WI38 (cell line): Measurements from ENCODE around the gene TEAD1.

Source experiments
- H3K4me3 ChIP-seq: 2 replicates; pipeline ENCODE4 v1.5.1; 2011; ENCODE audit warnings: low read depth, mild to moderate bottlenecking, control low read depth, low read length
- CTCF ChIP-seq: IDR thresholded peaks from 2 replicates; pipeline ENCODE4 v1.5.1; 2012; ENCODE audit warnings: low read depth, mild to moderate bottlenecking, control low read depth, low read length

TEAD1 gene

GRCh38 chr11:12786891-12787290 lies 112.7 kb downstream of the TEAD1 start:
- H3K4me3 ChIP-seq, result no peak overlapping the region
- TF ChIP-seq CTCF, result no peak

- no peak overlapping the region for H3K4me3 ChIP-seq
- no peak for TF ChIP-seq CTCF
These were observed 113.6 kb downstream of the TEAD1 start for GRCh38 chr11:12787847-12788246.

GRCh38 chr11:12789054-12789453 lies 114.8 kb downstream of the TEAD1 start:
- no peak for TF ChIP-seq CTCF
- no peak overlapping the region for H3K4me3 ChIP-seq

GRCh38 chr11:12789596-12790215 lies 115.5 kb downstream of the TEAD1 start:
- H3K4me3 ChIP-seq, result no peak overlapping the region
- TF ChIP-seq CTCF, result no peak

- no peak for TF ChIP-seq CTCF
These were observed 116.8 kb downstream of the TEAD1 start for GRCh38 chr11:12790861-12791616.

GRCh38 chr11:12792018-12792417 lies 117.8 kb downstream of the TEAD1 start:
- no peak overlapping the region for H3K4me3 ChIP-seq
- no peak for TF ChIP-seq CTCF

More at GRCh38 chr11:12790861-12791616, 116.8 kb downstream of the TEAD1 start:
- no peak overlapping the region for H3K4me3 ChIP-seq

GRCh38 chr11:12792590-12792989 lies 118.4 kb downstream of the TEAD1 start:
- H3K4me3 ChIP-seq, result no peak overlapping the region
- no peak for TF ChIP-seq CTCF
